NCI-H187 (cell line): ENCODE results near the gene ATP6V1G3.
"Not testable (repeated sequence)": the region's sequence is repeated elsewhere in the genome, so short reads cannot be mapped to it uniquely, and the experiment has no call there.

Experiments
- DNase-seq, 2 experiments: peaks; one replicate each; lab custom pipeline; 2025; lab: John Stamatoyannopoulos, UW

ATP6V1G3 gene, protein sequence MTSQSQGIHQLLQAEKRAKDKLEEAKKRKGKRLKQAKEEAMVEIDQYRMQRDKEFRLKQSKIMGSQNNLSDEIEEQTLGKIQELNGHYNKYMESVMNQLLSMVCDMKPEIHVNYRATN

DNA sequence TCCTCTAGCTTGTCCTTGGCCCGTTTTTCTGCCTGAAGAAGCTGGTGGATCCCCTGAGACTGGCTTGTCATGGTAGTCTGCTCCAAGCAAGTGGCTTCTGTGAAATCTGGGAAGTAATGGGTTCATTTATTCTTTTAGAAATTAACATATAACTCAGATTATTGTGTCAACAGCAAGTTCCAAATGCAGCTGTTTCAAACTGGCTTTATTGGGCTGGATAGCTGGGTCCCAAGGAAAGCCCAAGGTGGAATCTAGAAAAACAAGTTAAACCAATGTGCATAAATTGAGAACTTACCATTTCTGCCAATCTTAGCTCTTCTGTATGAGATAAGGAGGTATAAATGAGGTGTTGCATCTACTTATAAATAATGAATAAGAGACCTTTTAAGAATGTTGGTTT is at the start of gene ATP6V1G3:
ATP6V1G3 (minus strand) TSS at position 101 of the 400 bp plus-strand sequence; CDS start at position 71, 30 bp downstream.
- no peak for DNase-seq

DNA sequence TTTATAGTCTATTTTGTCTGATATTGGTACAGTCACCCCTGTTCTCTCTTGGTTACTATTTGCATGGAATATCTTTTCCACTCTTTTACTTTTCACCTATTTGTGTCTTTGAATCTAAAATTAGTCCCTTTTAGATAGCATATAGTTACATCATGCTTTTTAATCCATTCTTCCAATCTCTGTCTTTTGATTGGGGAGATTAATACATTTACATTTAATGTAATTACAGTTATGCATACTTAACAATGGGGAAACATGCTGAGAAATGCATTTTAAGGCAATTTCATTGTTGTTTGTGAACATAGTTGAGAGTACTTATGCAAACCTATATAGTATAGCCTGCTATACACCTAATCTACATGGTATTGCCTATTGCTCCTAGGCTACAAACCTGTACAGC is 48.4 kb upstream of the ATP6V1G3 start:
- no peak for DNase-seq

DNA sequence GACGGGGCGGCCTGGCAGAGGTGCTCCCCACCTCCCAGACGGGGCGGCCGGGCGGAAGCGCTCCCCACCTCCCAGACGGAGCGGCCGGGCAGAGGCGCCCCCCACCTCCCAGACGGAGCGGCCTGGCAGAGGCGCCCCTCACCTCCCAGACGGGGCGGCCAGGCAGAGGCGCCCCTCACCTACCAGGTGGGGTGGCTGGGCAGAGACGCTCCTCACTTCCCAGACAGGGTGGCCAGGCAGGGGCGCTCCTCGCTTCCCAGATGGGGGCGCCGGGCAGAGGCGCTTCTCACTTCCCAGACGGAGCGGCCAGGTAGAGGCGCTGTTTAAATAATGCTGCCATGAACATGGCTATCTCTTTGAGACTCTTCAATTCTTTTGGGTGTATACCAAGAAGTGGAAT is 43.7 kb upstream of the ATP6V1G3 start:
- no peak for DNase-seq

DNA sequence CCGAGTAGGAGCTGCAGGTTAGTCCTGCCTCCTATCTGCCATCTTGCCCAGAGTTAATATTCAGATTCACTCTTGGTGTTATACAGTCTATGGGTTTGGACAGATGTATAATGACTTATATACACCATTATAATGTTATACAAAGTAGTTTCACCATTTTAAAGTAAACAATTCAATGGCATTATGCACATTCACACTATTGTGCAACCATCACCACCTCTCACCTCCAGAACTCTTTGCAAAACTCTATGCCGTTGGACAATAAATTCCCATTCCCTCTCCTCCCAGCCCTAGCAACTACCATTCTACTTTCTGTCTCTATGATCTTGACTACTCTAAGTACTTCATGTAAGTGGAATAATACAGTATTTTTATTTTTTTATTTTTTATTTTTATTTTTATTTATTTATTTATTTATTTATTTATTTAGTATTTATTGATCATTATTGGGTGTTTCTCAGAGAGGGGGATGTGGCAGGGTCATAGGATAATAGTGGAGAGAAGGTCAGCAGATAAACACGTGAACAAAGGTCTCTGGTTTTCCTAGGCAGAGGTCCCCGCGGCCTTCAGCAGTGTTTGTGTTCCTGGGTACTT is 42.8 kb upstream of the ATP6V1G3 start:
- not testable (repeated sequence) for DNase-seq

DNA sequence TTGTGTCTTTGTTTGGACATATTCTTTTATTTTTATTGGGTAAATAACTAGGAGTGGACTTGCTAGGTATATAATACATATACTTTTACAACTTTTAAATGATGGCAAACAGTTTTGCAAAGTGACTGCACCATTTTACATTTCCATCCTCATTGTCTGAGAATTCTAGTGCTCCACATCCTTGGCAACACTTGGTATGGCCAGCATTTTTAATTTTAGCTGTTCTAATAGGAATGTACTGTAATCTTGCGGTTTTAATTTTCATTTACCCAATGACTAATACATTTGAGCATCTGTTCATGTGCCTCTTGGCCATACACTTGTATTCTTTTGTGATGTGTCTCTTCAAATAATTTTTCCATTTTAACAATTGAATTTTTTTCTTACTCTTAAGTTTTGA is 37.0 kb upstream of the ATP6V1G3 start:
- DNase-seq: no peak

DNA sequence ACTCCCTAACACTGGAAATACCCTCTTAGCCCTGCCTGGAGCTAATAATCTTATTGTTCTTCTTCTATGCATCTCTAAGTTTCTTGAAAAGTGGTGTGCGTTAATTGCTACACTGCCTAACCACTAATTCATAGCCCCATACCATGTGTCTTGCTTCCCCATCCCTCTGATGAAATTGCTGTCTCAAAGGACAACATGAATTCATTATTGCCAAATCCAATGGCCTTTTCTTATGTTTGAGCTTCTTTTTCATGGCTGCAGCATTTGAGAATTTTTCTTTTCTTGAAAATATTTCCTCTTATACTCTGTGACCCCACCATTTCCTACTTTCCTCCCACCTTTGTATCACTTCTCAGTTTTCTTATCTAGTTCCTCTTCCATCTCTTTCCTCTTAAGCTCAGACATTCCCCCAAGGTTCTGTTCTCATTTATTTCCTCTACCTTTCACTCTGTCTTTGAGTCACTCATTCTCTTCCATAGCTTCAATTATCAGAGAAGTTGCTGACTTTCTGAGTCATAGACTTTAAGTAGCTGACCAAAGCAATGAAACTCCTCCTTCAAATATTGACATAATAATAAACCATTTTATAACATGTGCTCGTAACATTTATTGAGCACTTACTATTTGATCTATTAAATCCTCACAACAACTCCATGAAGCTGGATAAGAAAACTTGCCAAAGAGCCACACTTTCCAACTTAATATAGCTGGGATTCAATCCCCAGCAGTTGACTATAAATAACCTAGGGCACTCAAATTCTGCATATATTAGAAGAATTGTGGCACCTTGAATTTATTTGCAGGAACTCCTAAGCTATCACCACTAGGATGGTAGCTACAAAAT is 35.5 kb upstream of the ATP6V1G3 start:
- DNase-seq: no peak

DNA sequence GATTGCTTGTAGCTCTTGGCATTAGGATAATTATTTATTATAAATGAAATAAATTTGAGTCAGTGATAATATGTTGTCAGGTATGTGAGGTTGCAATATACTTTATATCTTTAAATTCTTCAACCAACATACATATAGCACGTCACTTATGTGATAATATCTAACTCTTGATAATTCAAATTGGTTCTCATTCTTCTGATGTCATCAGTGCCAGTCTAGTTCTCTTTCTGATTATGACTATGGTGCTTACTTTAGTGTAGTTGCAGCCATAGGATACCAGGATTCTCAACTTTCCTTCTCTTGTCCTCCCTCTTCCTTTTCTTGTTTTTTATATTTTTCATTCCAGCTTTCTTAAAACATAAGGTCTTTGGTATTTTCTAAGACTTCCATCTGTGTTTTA is 34.8 kb upstream of the ATP6V1G3 start:
- no peak for DNase-seq

DNA sequence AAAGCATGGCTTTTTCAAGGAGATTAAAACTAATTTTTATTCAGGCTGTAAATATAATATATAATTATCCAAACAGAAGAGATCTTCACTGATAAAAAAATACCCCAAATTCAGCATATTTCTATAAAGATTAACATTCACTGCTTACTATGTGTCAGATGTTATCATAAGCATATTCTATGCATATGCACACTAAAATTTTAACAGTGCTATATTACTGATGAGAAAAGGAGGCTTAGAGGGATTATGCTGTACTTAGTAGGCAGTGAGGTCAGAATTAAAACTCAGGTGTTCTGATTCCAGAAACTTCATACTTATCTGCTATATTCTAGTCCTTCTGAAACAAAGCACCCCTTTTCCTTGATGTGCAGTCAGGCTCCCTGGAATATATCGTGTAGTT is 33.8 kb upstream of the ATP6V1G3 start:
- no peak for DNase-seq

DNA sequence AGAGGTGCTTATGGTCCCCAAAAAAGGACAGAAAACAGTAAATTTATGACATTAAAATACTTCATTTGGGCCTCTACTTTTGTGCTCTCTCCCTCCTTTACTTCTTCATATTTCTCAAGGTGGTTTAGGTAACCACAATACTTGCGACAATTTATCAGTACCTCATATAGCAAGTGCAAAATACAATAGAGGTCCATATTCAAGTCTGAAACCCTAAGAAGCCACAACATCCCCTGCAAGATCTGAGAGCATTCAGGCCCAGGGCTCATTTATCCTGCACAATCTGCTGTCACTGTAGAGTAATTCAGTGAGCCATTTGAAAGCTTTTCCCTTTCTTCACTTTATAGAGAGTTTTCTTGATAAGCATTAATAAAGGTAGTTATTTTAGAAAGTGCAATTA is 24.2 kb upstream of the ATP6V1G3 start:
- DNase-seq: no peak

DNA sequence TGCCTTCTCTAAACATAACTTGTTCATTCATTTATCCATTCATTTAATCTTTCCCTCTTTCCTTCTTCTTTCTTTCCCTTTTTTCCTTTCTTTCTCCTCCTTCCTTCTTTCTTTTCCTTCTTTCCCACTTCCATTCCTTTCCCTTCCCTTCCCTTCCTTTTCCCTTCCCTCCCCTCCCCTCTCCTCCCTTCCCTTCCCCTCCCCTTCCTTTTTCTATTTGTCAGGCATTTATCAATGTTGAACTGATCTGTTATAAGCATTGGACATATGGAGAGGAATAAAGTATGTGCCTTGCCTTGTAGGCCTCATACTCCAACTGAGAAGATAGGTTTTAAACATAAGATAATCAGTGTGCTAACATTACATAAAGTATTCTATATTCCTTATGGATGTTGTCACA is 23.7 kb upstream of the ATP6V1G3 start:
- no peak for DNase-seq

DNA sequence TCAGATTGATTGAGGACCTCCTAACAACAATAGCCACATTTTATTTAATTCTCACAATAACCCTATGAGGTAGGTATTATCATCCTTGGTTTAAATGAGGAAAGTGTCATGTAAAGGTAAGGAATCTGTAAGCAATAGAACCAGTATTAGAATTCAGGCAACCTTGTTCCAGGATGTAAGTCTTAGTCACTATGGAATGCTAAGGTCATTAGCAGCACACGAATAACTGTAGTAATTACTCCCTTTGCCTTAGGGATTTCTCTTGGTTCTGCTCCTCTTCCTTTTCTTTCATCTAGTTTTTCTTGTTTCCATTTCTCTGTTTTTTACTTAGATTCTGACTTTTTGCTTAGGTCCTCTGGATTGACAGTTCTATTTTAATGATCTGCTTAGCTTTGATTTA is 23.1 kb upstream of the ATP6V1G3 start:
- DNase-seq: no peak

DNA sequence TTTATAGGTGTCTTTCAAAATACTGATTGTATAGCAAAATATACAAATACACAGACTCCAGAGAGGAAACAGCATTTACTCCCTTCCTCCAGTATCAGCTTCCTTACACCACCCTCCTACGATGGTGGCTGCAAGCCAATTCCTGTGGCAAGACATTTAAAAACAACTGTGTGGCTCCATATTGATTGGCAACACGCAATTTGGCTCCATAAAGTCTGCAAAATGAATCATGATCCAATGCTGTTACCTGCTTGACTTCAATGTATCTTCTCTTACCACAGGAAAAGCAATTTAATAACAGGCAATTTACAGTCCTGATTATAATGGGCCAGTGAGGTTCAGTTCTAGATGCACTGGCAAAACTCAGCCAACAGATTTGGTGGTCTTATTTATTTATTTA is 19.7 kb upstream of the ATP6V1G3 start:
- DNase-seq: no peak

DNA sequence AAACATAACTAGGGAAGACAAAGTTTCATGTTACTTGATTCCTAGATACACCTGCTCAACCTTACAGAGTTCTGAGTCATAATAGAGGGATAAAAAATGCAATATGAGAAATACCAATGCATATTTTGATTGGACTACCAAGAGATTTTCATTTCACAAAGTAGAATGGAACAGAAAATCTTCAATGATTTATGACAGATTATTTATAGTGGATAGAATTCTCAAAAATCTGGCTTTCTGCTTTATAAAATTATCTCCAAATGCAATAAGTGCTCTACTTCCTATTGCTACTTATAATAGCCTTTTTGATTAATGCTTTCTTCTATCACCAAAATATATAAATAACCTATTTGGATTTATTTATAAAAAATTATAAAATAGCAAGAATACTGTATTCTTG is 18.9 kb upstream of the ATP6V1G3 start:
- no peak for DNase-seq

DNA sequence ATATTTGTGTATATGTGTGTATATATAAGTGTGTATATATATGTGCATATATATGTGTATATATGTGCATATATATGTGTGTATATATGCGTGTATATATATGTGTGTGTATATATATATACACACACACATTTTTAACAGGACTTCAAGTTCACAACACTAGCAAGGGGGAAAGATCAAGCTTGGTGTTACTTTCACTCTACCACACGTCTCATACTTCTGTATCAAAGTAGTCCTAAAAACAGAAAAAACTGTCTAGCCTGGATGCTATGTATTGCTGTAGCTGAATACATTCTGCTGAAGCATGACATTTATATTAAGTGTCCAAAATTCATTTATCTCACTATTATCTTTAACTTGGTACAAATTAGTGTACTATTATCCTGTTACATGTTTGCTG is 17.9 kb upstream of the ATP6V1G3 start:
- DNase-seq: no peak

DNA sequence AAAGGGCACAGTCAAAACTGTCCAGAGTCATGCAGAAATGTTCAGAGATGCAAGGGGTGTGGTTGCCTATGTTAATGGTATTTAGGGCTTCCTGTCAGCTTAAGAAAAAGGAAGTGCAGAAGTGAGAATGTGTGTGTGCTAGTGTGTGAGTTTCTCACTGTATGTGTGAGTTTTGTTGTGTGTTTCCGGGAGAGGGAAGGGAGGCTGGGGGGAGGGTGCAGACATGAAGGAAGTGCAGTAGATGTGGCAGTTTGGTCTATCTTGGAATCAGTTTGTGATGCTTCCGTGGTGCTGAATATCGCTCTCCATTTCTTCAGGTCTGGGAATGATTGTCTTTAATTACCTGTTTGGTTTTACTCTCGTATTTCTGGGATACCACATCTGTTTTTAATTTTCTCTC is 16.5 kb upstream of the ATP6V1G3 start:
- no peak for DNase-seq

DNA sequence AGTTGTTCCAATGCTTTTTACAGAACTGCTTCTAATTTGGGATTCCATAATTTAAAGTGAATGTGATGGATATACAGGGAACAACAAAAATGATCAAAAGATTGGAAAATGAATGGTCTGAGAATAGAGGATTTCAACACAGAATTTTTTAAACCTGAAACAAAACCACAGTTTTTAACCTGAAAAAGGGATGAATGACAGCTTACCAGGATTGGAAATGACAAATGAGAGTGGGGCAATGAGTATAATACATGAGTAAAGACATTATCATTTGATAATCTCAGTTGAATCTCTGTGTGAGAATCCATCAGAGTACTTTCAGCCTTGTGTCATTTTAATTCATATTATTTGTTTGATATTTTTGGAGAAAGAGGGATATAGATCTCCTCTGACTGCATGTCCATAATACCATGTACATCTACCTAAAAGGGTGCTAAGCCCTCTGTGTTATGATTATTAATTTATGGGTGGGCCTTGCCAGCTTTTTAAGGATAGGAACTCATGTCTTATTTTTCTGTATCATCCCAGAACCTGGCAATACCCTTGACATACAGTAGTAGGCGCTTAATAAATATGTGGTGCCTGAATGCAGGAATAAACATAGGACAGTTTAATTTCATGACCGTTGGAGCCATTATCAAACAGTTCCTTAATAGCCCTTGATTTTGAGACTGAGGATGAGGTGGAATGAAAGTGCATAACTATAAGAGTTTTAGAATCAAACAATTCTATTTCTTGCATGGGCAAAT is 12.4 kb upstream of the ATP6V1G3 start:
- no peak for DNase-seq

DNA sequence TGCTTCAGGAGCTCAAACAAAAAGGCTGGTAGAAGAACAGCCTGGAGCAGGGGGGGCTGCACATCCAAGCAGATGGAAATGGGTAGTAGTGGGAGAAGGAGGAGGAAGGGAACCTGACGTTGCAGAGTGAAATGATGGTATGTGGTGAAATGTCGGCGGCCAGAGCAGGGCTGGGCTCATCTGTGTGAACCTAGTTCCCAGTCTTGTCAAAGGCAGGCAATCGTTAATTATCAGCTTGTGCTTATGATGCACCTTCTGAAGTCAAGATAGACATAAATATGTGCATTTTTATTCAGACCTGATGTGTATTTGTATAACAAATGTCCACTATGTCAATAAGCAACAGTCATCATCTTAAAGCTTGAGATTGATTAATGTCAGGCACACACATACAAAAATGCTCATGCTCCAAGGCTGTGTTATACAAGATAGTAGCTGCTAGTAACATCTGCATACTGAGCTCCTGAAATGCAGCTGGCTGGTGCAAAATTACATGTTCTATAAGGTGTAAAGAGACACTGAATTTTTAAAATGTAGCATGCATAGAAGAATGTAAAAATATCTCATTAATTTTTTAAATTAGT is 10.6 kb upstream of the ATP6V1G3 start:
- DNase-seq: no peak

DNA sequence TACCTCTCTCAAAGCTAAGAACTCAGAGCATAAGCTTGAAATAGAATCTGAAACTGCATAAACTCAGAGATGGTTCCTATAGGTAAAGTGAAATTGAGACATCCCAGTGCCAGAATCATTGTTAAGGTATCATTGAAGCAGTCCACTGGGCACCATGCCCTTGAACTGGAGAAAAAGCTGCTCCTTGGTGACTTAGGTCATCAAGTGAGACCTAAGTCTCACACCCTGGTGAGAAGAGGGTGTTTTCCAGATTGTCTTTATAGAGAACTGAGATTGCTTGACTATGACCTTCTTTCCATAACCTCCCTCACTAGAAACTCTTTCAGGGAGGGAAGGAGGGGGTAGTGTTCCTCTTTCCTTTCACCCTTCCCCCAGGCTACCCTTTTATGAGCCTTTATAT is 9.4 kb upstream of the ATP6V1G3 start:
- DNase-seq: no peak

DNA sequence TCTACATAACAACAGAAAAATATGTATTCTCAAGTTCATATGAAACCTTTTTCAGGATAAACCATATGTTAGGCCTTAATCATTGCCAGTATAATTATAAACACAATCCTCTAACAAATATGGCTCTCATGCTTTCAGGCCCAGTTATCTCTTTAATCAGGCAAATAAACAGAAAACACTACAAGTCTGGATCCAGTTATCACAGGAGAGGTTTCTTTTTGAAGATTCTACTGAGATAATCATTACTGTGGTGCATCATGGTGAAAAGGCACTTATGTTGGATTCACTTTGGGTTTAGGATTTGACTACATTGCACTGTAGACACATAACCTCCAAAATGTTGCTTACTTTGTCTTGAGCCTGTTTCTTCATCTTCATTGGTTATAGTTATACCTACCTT is 8.4 kb upstream of the ATP6V1G3 start:
- DNase-seq: no peak

DNA sequence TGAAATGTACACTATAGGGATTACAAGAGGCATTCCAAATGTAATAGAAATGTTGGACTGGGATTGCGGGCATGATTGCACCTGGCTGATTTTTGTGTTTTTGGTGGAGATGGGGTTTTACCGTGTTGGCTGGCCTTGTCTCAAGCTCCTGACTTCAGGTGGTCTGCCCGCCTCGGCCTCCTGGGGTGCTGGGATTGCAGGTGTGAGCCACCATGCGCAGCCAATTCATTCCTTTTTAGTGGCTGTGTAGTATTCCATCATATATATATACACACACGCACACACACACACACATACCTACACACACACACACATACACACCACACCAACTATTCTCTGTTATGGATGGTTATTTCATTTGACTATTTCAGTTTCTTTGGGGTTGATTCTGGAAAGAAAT is 4.7 kb upstream of the ATP6V1G3 start:
- no peak for DNase-seq

DNA sequence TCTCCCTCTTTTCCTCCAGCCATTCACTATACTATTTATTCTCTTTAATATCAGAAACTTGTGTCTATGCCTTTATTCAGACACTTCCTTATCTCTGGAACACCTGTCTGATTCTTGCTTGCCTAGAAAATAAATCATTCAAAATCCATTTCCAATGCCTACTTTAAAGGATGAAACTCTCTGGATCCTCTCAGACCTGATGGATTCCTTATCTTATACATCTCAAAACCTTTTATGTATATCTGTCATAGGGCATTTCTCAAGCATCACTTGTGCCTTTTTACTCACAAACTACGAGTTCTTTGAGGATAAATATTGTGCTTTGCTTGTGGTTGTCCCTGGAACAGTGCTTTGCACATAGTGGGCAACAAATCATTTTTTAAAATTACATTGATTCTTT is 3.8 kb upstream of the ATP6V1G3 start:
- no peak for DNase-seq

DNA sequence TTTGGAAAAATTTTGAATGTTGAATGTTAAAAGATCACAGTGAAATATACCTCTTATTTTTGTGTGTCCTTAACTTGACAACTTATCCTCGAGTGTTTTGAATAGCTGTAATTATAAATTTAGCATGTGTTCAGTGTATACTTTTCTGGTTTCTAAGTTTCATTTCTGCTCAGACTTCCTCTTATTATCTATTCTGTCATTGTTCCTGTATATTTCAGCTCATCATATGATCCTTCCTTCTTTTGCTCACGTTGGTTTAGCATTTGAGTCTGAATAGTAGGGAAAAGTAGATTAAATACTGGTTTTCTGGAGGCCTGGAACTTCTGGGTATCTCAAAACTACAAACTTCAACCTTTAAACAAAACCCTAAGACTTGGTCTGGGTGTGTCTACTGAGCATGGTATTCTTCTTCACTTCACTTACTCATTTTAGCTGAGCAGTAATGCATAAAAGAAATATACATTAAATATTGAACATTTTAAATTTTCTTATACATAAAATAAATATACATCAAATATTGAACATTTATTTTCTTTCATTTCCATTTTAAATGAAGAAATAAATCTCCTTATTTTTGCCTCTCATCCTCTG is 3.3 kb upstream of the ATP6V1G3 start:
- DNase-seq: no peak
